RWPE2 (cell line): ENCODE data around the gene CDC42EP5.
A peak's percentile ranks its signal among the peaks of the same experiment; 100 is the strongest.

Experiments
- ATAC-seq: fragments of 200-7000 bp; cut with Tn5 transposase; 3 replicates; pipeline ENCODE4 v1.9.1; 2021; ENCODE audit warnings: low read depth
- DNase-seq: peaks from one replicate; pipeline ENCODE4 v3.0.0-alpha.2; 2020; ENCODE audit warnings: low spot score
- H3K27ac ChIP-seq: fragments of 450-650 bp; 2 replicates; pipeline ENCODE4 v1.5.1; 2017; ENCODE audit warnings: mild to moderate bottlenecking; ENCODE audit not compliant: poor library complexity, severe bottlenecking
- H3K27me3 ChIP-seq: fragments of 250-450 bp; sonication (Bioruptor Pico); 2 replicates; pipeline ENCODE4 v1.5.1; 2021; ENCODE audit warnings: mild to moderate bottlenecking, moderate library complexity; ENCODE audit not compliant: insufficient read depth, poor library complexity, severe bottlenecking
- H3K36me3 ChIP-seq: fragments of 250-450 bp; sonication (Bioruptor Pico); 2 replicates; pipeline ENCODE4 v1.5.1; 2020; ENCODE audit warnings: low read depth, mild to moderate bottlenecking, moderate library complexity
- H3K4me1 ChIP-seq: fragments of 250-450 bp; sonication (Bioruptor Pico); 2 replicates; pipeline ENCODE4 v1.5.1; 2021; ENCODE audit warnings: mild to moderate bottlenecking, moderate library complexity; ENCODE audit not compliant: insufficient read depth, poor library complexity, severe bottlenecking
- H3K4me3 ChIP-seq: fragments of 250-450 bp; sonication (Bioruptor Pico); 2 replicates; pipeline ENCODE4 v1.5.1; 2021; ENCODE audit warnings: mild to moderate bottlenecking, moderate library complexity; ENCODE audit not compliant: severe bottlenecking
- H3K9me3 ChIP-seq: fragments of 250-450 bp; sonication (Bioruptor Pico); 2 replicates; pipeline ENCODE4 v1.5.1; 2021; ENCODE audit warnings: mild to moderate bottlenecking, moderate library complexity; ENCODE audit not compliant: severe bottlenecking
- CTCF ChIP-seq: fragments of 450-650 bp; IDR thresholded peaks from one replicate; pipeline ENCODE4 v1.5.1; 2017; ENCODE audit warnings: mild to moderate bottlenecking, moderate library complexity; ENCODE audit not compliant: poor library complexity, severe bottlenecking

The CDC42EP5 gene

GRCh38 chr19:54451997-54452396 is 21.1 kb downstream of the CDC42EP5 start:
- no peak overlapping the region for H3K4me3 ChIP-seq
- no peaks in the 10 kb centered on the region for H3K27me3 ChIP-seq
- no peak overlapping the region for H3K27ac ChIP-seq
- TF ChIP-seq CTCF: no peak
- no peaks in the 10 kb centered on the region for H3K9me3 ChIP-seq
- DNase-seq (no peak), ATAC-seq (no peak)
- H3K36me3 ChIP-seq: peaks cover 71% of the 10 kb centered on the region
- peaks cover 10% of the 10 kb centered on the region for H3K4me1 ChIP-seq

GRCh38 chr19:54451331-54451871 is 21.7 kb downstream of the CDC42EP5 start:
- no peak for DNase-seq
- no peaks in the 10 kb centered on the region for H3K27me3 ChIP-seq
- H3K27ac ChIP-seq: no peak overlapping the region
- H3K9me3 ChIP-seq: no peaks in the 10 kb centered on the region
- no peak for ATAC-seq
- H3K36me3 ChIP-seq: peaks cover 70% of the 10 kb centered on the region
- no peak for TF ChIP-seq CTCF
- peaks cover 15% of the 10 kb centered on the region for H3K4me1 ChIP-seq
- H3K4me3 ChIP-seq: no peak overlapping the region

- no peaks in the 10 kb centered on the region for H3K9me3 ChIP-seq
- peaks cover 57% of the 10 kb centered on the region for H3K36me3 ChIP-seq
- TF ChIP-seq CTCF: no peak
- H3K27me3 ChIP-seq: no peaks in the 10 kb centered on the region
- peaks cover 15% of the 10 kb centered on the region for H3K4me1 ChIP-seq
- H3K27ac ChIP-seq: peak overlapping the region; percentile 70
- H3K4me3 ChIP-seq: peak overlapping the region; percentile 90
- no peak for DNase-seq
- no peak for ATAC-seq
Measured at GRCh38 chr19:54449701-54450069, 23.4 kb downstream of the CDC42EP5 start.

- Histone ChIP-seq H3K9me3 (no peaks in the 10 kb centered on the region), H3K27me3 (no peaks in the 10 kb centered on the region), H3K4me1 (peaks cover 15% of the 10 kb centered on the region), H3K27ac (peak within 1 kb of the TSS; percentile 70), H3K36me3 (peaks cover 53% of the 10 kb centered on the region), H3K4me3 (peak within 1 kb of the TSS; percentile 90)
- TF ChIP-seq CTCF: no peak
- DNase-seq (peak; percentile 93), ATAC-seq (peak; percentile 92)
Measured at GRCh38 chr19:54448774-54449700, 24.1 kb downstream of the CDC42EP5 start, which contains the start of gene LENG8. LENG8 (plus strand) TSS chr19:54449199; CDS start chr19:54451345, 2,146 bp downstream.
